ENCODE measurements around the gene TFEB.

TFEB gene

GRCh38 chr6:41690541-41691330 is 44.7 kb downstream of the TFEB start:
- DNase-seq (ENCODE audit: low read depth) = no peak

GRCh38 chr6:41689171-41690008 is 46.0 kb downstream of the TFEB start:
- DNase-seq (ENCODE audit: low read depth) = no peak

- DNase-seq (ENCODE audit: low read depth) = no peak
These were observed 47.0 kb downstream of the TFEB start for GRCh38 chr6:41688256-41688965.

GRCh38 chr6:41687501-41688175 is 47.8 kb downstream of the TFEB start:
- no peak for DNase-seq (ENCODE audit: low read depth)

- DNase-seq (ENCODE audit: low read depth) = no peak
These were observed 49.6 kb downstream of the TFEB start for GRCh38 chr6:41685641-41686380.

GRCh38 chr6:41684311-41685180 is 50.9 kb downstream of the TFEB start:
- no peak for DNase-seq (ENCODE audit: low read depth)

- DNase-seq (ENCODE audit: low read depth) = peak; percentile 74
These were observed 51.7 kb downstream of the TFEB start for GRCh38 chr6:41683523-41684310.

- DNase-seq (ENCODE audit: low read depth) = no peak
These were observed 52.2 kb downstream of the TFEB start for GRCh38 chr6:41683273-41683522.

- no peak for DNase-seq (ENCODE audit: low read depth)
These were observed 52.7 kb downstream of the TFEB start for GRCh38 chr6:41682497-41683272.

GRCh38 chr6:41682056-41682477 is 53.3 kb downstream of the TFEB start:
- DNase-seq (ENCODE audit: low read depth) = peak; percentile 51

GRCh38 chr6:41680182-41680965 is 55.0 kb downstream of the TFEB start:
- DNase-seq (ENCODE audit: low read depth) = no peak

GRCh38 chr6:41679696-41680095 is 55.7 kb downstream of the TFEB start:
- DNase-seq (ENCODE audit: low read depth) = no peak

GRCh38 chr6:41678511-41679084 is 56.8 kb downstream of the TFEB start:
- no peak for DNase-seq (ENCODE audit: low read depth)

- no peak for DNase-seq (ENCODE audit: low read depth)
These were observed 58.1 kb downstream of the TFEB start for GRCh38 chr6:41677124-41677921.

GRCh38 chr6:41676431-41676830 is 59.0 kb downstream of the TFEB start:
- DNase-seq (ENCODE audit: low read depth) = no peak

- no peak for DNase-seq (ENCODE audit: low read depth)
These were observed 59.4 kb downstream of the TFEB start for GRCh38 chr6:41675992-41676391.

GRCh38 chr6:41675176-41675775 is 60.1 kb downstream of the TFEB start:
- no peak for DNase-seq (ENCODE audit: low read depth)
